HG02588 (cell line): ENCODE results near the gene EPB41L4A.

Experiments used
- ATAC-seq: cut with Tn5 transposase; IDR thresholded peaks from one replicate; pipeline ENCODE4 v1.9.1; 2021; ENCODE audit warnings: mild to moderate bottlenecking, moderate library complexity; ENCODE audit not compliant: unreplicated experiment

Gene EPB41L4A

DNA sequence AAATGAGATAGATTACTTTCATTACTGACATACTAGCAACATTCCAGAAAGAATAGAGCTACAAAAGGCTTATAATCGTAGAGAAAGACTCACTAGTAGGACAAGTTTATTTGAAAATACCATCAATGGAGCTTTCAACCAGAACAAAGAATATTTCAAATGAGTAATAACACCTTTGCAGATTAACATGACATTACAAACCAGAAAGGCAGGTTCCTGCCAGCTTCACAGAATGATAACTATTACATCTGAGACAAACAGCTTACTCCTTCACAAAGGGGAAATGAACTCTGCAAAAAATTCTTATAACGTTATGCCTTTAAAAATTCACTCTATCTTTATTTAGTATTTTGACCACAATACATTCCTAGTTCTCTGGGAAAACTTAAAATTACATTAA lies 103.1 kb downstream of the EPB41L4A start:
- ATAC-seq: no peak

DNA sequence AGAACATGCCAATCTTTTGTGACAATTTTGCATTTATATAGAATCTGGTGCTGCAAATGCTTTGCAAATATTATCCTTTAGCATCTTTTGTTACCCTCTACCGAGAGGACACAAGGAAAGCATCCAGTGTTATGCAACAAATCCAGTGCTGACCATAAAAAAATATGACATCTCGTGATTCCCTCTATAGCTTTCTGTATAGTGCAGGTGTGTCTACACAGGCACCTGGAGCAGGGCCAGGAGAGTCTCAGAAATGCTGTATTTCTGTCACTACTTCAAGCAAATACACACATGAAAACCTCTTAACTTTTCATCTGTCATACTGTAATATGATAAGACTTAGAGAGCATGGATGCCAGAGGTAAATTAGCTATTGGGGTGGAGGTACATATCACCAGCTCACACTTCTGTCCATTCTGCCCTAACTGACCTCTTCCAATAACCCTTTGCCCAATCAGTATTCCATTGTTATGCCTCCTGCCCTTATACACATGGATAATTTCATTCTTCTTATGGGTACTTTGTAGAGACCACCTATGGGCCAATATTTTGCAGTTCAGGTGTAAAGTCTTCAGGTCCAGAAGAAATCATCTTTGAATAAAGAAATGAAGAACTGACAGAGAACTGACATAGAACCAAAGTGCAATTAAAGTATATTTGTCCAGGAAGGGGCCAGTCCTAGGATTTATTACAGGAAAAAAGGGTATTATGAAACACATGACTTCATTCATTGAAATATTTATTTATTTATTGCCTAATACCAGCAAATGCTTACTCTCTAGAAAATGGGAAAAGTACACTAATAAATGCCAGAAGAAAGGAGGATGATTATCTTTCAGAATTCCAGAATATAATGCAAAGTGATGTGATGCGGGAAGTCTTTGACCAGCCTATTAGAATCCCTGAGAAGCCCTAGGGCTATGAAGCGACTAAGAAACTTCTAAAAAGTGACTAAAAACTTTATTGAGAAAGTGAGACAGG lies 106.5 kb downstream of the EPB41L4A start:
- no peak for ATAC-seq

- ATAC-seq: no peak
These were observed 108.3 kb downstream of the EPB41L4A start for GRCh38 chr5:112310746-112311145.

DNA sequence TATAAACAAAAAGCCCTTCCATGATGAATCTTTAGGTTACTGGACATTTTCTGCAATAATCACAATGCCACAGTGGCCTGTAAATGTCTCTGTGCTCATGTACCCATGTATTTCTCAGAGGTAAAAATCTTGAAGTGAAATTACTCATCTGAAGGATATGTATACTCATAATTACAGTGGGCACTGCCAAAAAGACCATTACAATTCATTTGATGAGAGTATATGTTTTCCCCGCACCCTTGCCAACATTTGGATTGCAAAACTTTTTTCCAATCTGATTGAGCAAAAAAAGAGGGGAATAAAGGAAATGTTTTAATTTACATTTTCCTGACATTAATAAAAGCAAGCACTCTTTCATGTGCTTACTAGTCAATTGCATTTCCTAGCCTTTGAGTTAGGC lies 110.5 kb downstream of the EPB41L4A start:
- no peak for ATAC-seq

GRCh38 chr5:112306956-112307355 lies 112.1 kb downstream of the EPB41L4A start:
- ATAC-seq: no peak

- no peak for ATAC-seq
These were observed 114.3 kb downstream of the EPB41L4A start for GRCh38 chr5:112304743-112305142.

- no peak for ATAC-seq
These were observed 115.4 kb downstream of the EPB41L4A start for GRCh38 chr5:112303685-112304084.

- ATAC-seq: no peak
These were observed 125.0 kb downstream of the EPB41L4A start for GRCh38 chr5:112294126-112294525.

DNA sequence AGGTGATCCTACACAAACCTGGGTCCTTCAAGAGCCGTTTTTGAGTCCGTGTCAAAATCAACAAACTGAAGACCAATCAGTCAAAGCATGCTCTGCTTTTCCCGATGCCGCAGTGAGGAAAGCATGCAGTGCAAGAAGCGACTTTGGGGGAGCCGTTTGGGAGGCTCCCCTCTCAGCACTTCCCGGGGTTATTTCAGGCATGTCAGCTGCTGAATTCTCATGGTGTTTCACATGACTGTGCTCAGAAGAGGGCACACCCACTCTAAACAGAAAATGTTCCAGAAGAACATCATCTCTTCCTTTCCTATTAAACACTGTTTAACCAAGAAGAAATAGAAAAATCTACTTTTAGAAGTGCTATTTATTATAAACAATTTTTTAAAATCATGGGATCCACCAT lies 125.5 kb downstream of the EPB41L4A start:
- no peak for ATAC-seq

- no peak for ATAC-seq
These were observed 128.4 kb downstream of the EPB41L4A start for GRCh38 chr5:112290691-112291090.

- no peak for ATAC-seq
These were observed 129.6 kb downstream of the EPB41L4A start for GRCh38 chr5:112289465-112289864.

GRCh38 chr5:112283943-112284929 lies 134.8 kb downstream of the EPB41L4A start:
- ATAC-seq: no peak

DNA sequence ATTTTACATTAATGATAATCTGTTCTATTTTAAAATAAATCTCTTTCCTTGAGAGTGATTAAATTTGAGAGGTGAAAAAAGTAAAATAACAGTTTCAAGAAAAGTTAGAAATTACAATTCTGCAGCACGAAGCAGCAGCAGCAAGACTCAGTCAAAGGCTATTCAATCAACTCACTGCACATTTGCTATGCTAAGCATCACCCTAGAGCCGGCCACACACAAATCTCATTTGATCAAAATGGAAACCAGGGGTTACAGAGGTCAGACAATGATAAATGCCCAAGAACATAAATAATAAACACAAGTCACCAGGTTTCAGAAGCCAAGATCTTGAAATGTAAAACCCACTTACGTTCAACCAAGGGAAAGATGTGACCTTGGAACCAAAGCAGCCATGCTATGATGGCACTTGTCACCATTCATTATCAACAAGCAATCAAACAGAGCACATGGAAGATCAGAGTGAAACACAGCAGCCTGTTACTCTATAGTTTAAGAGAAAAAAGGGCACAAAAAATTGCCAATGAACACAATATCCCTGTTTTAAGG lies 136.0 kb downstream of the EPB41L4A start:
- ATAC-seq: no peak

DNA sequence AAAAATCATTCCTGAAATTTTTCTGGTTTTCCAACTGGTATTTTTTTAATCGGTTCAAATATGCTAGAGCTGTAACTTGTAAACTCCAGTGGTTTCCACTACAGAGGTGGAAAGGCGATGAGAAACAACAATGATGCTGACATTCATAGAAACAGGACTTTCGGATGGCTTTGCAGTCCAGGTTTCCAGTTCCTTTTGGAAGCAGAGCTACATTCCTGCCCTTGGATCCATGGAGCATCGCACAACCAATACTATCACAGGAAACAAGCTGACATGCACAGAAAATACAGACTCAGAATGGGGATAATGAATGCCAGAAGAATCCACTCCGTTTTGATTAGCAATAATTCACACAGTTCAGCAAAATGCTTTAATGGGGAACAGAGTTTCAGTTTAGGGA lies 140.0 kb downstream of the EPB41L4A start:
- no peak for ATAC-seq

DNA sequence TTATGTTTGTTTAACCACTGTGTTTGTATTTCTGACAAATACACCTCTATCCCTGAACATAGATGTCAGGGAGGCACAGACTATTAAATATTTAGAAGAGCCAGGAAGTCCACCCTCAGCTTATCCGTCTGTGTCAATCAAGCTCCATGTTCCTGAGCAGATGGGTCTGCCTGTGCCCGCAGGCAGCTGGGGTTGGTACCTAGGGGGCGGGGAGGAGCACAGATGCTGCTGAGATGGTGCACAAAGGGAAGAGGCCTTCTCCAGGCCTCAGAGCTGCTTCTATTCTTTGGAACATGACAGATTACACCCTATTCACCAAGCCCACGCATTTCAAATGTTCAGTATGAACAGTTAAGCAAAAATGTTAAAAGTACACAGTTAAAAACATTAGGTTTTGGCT lies 142.1 kb downstream of the EPB41L4A start:
- ATAC-seq: no peak

GRCh38 chr5:112275671-112276070 lies 143.4 kb downstream of the EPB41L4A start:
- no peak for ATAC-seq

GRCh38 chr5:112270299-112271293 lies 148.5 kb downstream of the EPB41L4A start:
- peak; percentile 55 for ATAC-seq

DNA sequence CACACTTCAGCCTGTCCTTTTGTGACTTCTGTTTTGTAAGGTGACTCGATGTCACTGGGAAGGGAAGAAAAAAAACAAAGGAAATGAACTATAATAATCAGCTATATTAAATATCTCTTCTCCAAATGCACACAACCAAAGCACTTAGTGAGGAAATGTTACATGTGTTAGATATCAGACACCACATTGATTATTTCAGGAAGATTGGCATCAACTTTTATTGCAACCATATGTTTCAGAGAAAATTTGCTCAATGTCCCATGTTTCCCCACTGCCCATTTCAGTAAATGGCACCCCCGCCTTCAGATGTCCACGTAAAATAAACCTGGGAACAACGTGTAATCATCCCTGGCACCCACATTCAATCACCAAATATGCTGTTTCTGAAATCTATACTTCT lies 151.8 kb downstream of the EPB41L4A start:
- ATAC-seq: no peak

GRCh38 chr5:112264666-112265065 lies 154.4 kb downstream of the EPB41L4A start:
- no peak for ATAC-seq

- no peak for ATAC-seq
These were observed 154.9 kb downstream of the EPB41L4A start for GRCh38 chr5:112264151-112264550.
